GM18517 (cell line): ENCODE results near the gene GSTP1.

Experiments
- ATAC-seq: cut with Tn5 transposase; IDR thresholded peaks from one replicate; pipeline ENCODE4 v1.9.1; 2021; ENCODE audit warnings: mild to moderate bottlenecking, moderate library complexity; ENCODE audit not compliant: unreplicated experiment

The GSTP1 gene

DNA sequence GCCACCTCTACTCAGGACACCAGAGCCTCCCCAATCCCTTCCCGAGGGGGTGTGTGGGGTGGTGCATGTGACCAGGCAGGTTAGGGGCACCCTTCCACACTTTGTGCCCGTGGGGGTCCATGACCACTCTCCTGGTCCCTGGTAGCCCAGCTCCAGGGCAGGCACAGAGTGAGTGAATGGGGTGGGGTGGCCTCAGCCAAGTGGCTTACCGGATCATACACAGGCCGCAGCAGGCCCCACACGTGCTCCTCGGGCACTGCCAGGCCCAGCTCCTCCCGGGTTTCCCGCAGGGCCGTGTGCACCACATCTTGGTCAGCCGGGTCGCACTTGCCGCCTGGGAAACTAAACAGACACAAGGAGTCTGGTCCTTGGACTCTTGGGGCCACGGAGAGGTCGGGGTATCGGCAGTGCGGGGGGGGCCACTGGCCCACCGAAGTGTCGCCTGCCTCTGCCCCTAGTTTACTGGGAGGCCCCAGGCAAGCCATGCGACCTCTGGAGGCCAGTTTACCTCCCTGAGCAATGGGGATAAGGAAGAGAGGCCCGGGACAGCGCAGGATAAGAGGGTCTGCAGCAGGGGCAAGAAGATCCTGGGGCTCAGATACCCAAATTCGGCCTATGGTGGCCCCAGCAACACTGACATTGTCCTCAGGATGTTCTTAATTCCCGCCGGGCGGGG, 45.2 kb downstream of the GSTP1 start:
- ATAC-seq = no peak

DNA sequence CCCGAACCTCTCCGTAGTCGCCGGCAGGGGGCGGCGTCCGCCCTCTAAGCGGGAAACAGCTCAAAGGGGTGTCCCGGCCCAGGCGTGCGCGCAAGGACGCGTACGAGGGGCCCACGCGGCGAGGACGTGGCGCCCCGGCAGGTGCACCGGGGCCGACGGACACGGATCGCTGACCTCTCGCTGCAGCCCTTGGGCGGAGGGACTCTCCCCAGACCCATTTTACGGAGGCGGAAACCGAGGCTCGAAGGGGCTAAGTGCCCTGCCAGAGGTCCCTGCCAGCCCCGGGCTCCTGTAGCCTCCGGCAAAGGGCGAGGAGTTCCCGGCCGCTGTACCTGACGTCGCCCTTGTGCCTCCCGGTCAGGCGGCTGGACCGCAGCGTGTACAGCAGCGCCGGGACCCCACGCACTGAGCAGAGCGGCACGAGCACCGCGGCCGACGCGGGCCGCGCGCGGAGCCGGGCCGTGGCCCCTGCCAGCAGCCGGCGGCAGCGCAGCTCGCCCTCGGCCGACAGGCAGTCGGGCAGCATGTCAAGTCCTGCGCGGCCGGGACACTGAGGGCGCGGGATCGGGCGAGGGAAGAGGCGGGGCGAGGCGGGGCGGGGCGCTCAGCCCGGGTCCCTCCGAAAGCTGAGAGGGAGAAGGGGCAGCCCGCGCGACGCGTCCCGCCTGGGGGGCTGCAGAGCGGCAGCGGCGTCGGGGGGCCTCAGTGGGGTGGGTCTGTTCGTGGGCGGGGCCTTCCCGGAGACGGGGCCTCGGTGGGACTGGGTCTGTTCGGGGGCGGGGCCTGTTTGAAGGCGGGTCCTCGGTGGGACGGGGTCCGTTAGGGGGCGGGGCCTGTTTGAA, 46.0 kb downstream of the GSTP1 start, which contains the start of gene NUDT8:
TSS of gene NUDT8 (minus strand) at position 552 of the 842 bp plus-strand sequence. CDS start at position 526, 26 bp downstream.
- ATAC-seq = peak; percentile 43

DNA sequence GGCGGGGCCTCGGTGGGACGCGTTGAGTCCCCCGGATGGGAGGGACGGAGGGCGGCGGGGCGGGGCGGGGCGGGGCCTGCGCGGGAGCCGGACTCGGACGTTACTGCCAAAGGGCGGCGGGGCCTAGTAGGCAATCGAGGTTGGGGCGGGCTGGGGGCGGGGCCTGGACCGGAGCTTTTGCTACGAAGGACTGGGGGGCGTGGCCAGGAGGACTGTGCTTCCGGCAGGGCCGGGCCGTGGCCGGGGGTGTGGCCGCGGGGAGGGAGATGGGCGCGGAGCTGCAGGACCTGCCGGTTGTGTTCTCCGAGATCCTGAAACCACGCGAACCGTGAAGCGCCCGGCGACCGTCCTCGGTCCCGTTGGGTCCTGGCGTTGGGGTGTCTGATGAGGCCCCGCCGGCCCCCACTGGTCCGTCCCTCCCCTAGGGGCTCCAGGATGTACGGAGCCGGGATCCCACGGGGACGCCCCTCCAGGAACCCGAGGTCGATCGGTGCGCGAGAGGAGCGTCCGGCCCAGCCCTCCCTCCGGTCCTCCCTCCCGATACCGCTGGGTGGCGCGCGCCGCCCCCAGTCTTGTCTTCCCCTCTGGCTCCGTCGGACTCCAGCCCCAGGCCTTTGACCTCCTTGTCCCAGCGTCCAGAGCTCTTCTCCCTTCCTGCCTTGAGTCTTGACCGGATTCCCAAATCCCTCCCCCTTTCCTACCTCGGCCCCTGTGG, 46.8 kb downstream of the GSTP1 start:
- peak; percentile 55 for ATAC-seq

DNA sequence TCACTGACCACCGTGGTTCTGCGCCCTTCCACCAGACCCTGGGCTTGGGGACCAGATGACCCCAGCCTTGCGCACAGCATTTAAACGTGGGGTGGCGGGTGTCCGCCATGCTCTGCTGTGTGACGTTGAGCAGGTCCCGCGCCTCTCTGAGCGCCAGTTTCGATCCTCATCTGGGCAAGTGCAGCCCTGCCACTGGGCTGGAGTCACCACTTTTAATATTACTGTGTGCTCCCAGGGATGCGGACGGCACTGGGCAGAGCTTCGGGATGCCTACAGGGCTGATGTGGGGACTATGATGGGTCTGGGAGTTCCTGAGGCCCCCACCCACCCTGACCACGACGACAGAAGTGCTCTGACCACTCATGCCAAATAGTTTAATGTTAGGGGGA, 47.3 kb downstream of the GSTP1 start:
- ATAC-seq = no peak

DNA sequence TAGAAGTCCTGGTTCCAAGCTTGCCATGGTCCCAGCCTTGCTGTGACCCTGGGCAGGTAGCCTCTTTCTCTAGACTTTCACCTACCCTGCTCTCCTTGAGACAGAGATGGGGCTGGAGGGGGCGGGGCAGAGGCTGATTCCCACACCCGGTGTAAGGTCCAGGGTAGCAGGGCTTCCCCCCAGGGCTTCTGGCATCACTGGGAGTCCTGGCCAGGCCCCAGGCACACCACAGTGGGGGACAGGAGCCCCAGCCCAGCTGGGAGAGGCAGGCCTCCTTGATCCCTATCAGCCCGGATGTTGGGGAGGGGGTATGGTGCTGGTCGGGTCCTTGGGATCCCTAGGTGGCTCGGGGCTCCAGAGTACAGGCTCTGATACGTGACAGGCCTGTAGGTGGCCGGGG, 47.8 kb downstream of the GSTP1 start:
- ATAC-seq = no peak

DNA sequence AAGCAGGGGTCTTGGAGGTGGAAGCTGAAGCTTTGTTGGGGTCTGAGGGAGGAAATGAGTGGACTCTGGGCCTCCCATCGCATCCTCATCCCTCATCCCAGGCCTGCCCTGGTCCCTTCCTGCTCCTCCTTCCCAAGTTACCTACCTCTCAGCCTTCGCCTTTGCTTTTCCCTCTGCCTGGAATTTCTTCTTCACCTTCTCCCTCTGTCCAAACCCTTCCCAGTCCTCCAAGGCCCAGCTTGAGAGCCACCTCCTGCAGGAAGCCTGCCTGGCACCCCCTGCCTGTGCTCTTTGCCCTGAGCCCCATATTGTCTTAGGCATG, 48.2 kb downstream of the GSTP1 start:
- no peak for ATAC-seq

DNA sequence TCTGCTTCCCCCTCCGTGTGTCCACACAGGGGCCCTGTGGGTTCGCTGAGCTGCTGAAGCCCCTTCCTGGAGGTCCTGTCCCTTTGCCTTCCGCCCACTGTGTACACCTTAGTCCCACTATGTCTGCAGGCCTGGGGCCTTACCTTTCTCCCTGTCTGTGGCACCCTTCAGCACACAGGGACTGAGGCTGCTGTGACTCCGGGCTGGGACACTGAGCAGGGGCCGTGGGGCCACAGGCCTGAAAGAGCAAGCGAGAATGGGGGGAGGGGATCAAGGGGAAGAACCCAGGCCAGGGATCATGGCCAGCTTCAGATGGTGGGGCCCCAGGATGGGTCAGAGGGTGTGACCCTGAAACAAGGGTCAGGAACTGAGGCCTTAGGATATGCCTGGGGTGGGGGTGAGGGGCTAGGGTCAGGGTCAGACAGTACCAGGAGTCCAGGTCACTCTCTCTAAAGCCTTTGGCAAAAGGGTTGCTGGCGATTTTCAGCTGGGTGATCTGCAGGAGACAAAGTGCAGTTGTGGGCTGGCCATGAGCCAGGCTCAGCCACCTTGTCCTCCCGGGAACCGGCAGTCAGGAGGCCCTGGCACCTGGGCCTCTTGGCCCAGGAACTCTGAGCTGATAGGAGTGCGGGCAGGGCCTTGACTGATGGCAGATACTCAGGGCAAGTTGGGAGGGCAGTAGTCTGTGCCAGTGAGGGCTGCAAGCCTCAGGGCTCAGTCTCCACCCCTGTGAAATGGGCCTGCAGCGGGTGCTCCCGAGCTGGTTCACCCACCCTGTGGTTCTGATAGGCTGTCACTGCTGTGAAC, 48.8 kb downstream of the GSTP1 start:
- no peak for ATAC-seq

DNA sequence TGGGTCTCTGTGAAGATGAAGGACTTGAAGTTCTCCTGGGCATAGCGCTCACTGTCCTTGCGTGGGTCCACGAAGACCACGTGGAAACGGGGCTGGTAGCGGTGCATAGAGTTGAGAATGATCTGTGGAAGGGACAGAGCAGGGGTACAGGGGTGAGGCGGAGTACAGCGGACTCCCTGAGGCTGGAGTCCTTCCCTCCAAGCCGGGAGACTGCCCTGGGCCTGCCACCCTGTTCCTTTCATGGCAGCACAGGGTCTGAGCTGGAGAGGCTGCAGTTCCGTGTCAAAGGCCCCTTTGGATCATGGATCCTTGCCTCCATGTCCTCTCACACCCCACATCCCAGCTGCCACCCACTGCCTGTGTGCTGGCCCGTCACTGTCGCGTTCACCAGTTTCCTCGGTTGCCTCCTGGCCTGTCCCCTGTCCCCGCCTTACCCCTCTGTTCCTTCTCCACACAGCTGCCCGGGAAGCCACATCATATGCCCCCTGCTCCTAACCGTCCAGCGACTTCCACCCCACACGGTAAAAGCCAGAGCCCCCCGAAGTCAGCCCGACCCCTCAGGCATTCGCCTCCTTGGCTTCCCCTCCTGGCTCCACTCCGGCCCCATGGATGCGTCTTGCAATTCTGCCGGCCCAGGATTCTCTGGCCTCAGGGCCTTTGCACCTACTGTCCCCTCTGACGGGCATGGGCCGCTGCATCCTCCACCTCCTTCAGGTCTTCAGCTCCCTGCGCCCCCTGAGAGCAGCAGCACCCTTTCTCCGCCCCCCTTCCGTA, 49.6 kb downstream of the GSTP1 start:
- ATAC-seq = no peak

DNA sequence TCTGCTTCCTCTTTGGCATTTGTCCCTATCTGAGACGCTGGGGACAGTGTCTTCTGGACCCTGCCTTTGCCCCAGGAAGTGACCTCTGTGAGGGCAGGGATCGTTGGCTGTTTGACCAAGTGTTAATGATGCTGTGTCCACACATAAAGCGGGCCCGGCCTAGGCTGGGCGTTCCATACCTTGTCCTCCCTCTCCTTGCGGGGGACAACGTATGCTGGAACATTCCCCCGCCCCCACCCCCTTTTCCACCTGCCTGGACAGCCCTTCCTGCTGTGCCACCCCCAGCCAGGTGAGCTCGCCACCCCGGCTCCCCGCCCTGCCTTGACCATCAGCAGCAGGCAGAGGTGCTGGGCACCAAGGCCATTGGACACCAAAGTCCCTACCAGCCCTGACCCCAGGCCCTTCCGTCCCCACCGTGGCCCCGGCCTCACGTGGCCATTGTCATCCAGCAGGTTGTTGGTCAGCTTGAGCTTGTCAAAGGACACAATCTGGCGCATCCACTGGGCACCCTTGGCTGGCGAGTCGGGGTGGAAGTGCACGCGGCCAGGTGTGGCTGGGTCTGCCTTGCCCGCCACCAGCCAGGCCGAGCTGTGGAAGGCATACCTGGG, 50.2 kb downstream of the GSTP1 start:
- ATAC-seq = no peak

DNA sequence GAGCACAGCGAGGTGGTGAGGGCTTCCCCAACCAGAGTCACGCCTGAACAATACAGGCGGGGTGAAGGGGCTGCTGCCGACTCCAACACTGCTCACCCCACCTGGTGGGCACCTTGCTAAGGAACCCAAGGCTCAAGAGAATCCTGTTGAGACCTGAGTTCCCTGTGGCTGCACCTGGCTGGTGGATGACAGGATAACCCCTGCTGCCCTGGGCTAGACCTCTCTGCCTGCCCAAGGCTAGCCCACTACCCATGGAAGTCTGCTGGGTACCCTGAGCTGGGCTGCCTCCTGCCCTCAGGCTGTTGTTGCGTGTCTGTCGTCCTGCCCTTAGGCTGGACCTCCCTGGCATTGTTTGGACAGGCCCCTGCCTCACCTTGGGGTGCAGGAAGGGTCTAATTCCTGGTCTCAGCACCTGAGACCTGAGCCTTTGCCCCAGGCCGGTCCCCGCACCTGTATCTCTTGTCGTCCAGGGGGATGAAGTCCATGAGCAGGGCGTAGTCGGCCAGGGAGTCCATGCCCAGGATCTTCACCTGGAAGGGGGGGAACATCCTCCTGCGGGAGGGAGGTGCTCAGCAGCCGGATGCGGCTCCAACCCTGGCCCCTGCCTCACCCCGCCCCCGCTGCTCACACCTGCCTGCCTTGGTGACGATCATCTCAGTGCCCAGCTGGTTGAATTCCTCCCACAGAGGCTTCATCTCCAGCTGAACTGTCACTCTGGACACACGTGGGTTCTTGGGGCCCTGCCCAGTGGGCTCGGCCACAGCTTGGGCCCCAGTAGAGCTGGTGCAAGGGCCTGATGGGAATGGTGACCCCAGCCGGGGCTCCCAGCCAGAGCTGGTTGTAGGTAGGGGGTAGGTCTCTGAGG, 51.0 kb downstream of the GSTP1 start:
- ATAC-seq = no peak

DNA sequence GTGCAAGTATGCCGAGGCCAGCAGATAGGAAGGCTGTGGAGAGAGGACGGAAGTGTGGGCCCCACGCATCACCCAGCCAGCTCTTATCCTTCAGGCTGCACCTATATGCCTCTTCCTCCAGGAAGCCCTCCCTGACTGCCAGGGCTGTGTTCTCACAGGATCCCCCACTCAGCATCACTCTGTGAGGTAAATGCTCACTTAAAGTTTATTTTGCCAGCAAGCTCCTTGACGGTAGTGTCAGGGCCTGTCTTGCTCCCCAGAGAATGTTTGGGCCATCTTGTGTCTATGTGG, 51.6 kb downstream of the GSTP1 start:
- ATAC-seq = no peak
